ENCODE results near the gene CD34.

- TF ChIP-seq, protein P1, sequence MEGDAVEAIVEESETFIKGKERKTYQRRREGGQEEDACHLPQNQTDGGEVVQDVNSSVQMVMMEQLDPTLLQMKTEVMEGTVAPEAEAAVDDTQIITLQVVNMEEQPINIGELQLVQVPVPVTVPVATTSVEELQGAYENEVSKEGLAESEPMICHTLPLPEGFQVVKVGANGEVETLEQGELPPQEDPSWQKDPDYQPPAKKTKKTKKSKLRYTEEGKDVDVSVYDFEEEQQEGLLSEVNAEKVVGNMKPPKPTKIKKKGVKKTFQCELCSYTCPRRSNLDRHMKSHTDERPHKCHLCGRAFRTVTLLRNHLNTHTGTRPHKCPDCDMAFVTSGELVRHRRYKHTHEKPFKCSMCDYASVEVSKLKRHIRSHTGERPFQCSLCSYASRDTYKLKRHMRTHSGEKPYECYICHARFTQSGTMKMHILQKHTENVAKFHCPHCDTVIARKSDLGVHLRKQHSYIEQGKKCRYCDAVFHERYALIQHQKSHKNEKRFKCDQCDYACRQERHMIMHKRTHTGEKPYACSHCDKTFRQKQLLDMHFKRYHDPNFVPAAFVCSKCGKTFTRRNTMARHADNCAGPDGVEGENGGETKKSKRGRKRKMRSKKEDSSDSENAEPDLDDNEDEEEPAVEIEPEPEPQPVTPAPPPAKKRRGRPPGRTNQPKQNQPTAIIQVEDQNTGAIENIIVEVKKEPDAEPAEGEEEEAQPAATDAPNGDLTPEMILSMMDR (conservative IDR thresholded peaks at IDR 0.05; ENCODE audit: low read depth, low read length), result no peak
- TF ChIP-seq EZH2phosphoT487 (IDR thresholded peaks at IDR 0.05; ENCODE audit: borderline replicate concordance, low read length), result no peak
- no peak for TF ChIP-seq EZH2 (IDR thresholded peaks at IDR 0.05; ENCODE audit: low read length, unreplicated experiment)
These were observed 6.5 kb downstream of the CD34 start for GRCh38 chr1:207904391-207904790.
